ENCODE results near the gene SFTPB.
"Not testable (repeated sequence)": the region's sequence is repeated elsewhere in the genome, so short reads cannot be mapped to it uniquely, and the experiment has no call there.

Gene SFTPB

GRCh38 chr2:85673716-85674375 is 5.8 kb upstream of the SFTPB start:
- no peak for DNase-seq (ENCODE audit: low spot score)
- TF ChIP-seq CTCF (IDR thresholded peaks at IDR 0.05; ENCODE audit: extremely low read depth, missing control alignments), result no peak

GRCh38 chr2:85672456-85672855 is 4.5 kb upstream of the SFTPB start:
- DNase-seq (ENCODE audit: low spot score), result no peak
- TF ChIP-seq CTCF (IDR thresholded peaks at IDR 0.05; ENCODE audit: extremely low read depth, missing control alignments), result no peak

- DNase-seq (ENCODE audit: low spot score), result not testable (repeated sequence)
These were observed 2.4 kb upstream of the SFTPB start for GRCh38 chr2:85670416-85670815.

- DNase-seq (ENCODE audit: low spot score), result peak; percentile 67
These were observed 1.6 kb upstream of the SFTPB start for GRCh38 chr2:85669549-85669948.

GRCh38 chr2:85668857-85669142 is 801 bp upstream of the SFTPB start:
- DNase-seq (ENCODE audit: low spot score), result no peak
- TF ChIP-seq CTCF (IDR thresholded peaks at IDR 0.05; ENCODE audit: extremely low read depth, missing control alignments), result no peak

More at GRCh38 chr2:85669549-85669948, 1.6 kb upstream of the SFTPB start:
- no peak for TF ChIP-seq CTCF (IDR thresholded peaks at IDR 0.05; ENCODE audit: extremely low read depth, missing control alignments)

GRCh38 chr2:85667561-85668008 is 414 bp downstream of the SFTPB start:
- TF ChIP-seq CTCF (IDR thresholded peaks at IDR 0.05; ENCODE audit: extremely low read depth, missing control alignments), result no peak
- DNase-seq (ENCODE audit: low spot score), result no peak

- DNase-seq (ENCODE audit: low spot score), result no peak
- TF ChIP-seq CTCF (IDR thresholded peaks at IDR 0.05; ENCODE audit: extremely low read depth, missing control alignments), result no peak
These were observed 1.3 kb downstream of the SFTPB start for GRCh38 chr2:85666435-85667316.

All from GM20000 (cell line).